Measurements from ENCODE around the gene ANO3. TPM values are rescaled to one million over a fixed set of nuclear protein-coding genes. Genes with fewer than 3 reads are reported as not detected.

Gene ANO3
- polyA plus RNA-seq, 3 donors, result not detected

DNA sequence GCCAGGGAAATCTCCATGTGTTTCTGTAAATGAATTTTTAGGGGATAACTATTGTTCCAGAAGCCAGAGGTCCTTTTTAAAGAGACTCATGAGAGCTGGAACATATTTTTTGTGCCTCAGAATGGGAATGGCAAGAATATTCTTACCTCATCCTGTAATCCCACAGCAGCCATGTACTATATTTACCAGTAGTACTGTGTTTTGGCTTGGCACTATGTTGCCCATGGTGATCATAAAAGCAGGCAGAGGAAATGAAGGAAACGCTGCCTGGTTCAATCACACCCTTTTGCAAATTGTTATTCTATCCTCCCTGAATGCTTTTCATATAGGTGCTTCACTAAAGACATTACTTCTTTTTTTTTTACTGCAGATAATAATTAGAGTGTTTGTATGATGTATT lies 81.0 kb downstream of the ANO3 start:
- Histone ChIP-seq H4K20me1 (ENCODE audit: insufficient read depth, low read length) (no peaks in the 10 kb centered on the region), H3K9me3 (replicated peaks in 1 of 2; ENCODE audit: control insufficient read depth in 1 of 2, insufficient read depth in 1 of 2, low read length in 2 of 2) (no peaks in the 10 kb centered on the region), H3K36me3 (replicated peaks in 1 of 2; ENCODE audit: control insufficient read depth in 1 of 2, insufficient read depth in 2 of 2, low read length in 2 of 2) (no peaks in the 10 kb centered on the region), H3K27ac (ENCODE audit: low read depth in 1 of 2, low read length in 2 of 2) (no peak overlapping the region), H3K4me3 (replicated peaks in 1 of 3; ENCODE audit: low read depth in 2 of 3, low read length in 3 of 3) (no peak overlapping the region), H3K79me2 (ENCODE audit: insufficient read depth, low read length) (no peaks in the 10 kb centered on the region), H3K9ac (ENCODE audit: insufficient read depth, low read length, poor library complexity, severe bottlenecking) (no peak overlapping the region), H3K4me2 (replicated peaks; ENCODE audit: extremely low read depth, low read length, poor library complexity, severe bottlenecking) (no peak overlapping the region), H3K4me1 (ENCODE audit: control insufficient read depth in 1 of 2, insufficient read depth in 2 of 2, low read length in 2 of 2) (no peaks in the 10 kb centered on the region), H2AFZ (ENCODE audit: insufficient read depth, low read depth, low read length, poor library complexity, severe bottlenecking) (no peak overlapping the region), H3K27me3 (ENCODE audit: control insufficient read depth in 2 of 2, insufficient read depth in 2 of 2, low read length in 2 of 2) (no peaks in the 10 kb centered on the region)
- no CpG with 5 or more reads among the region's 1 CpG for WGBS (ENCODE audit: insufficient coverage)
- Mint-ChIP-seq H3K4me3 (no peak overlapping the region), H3K27ac (no peak overlapping the region), H3K27me3 (ENCODE audit: low read depth in 3 of 3) (no peaks in the 10 kb centered on the region), H3K4me1 (no peaks in the 10 kb centered on the region), H3K36me3 (no peaks in the 10 kb centered on the region), H3K9me3 (peaks cover 0 to 2% (median 0%) of the 10 kb centered on the region in 7 donors)
- intact Hi-C loops (cut with micrococcal nuclease), result no loop called here
- TF ChIP-seq, protein P1, sequence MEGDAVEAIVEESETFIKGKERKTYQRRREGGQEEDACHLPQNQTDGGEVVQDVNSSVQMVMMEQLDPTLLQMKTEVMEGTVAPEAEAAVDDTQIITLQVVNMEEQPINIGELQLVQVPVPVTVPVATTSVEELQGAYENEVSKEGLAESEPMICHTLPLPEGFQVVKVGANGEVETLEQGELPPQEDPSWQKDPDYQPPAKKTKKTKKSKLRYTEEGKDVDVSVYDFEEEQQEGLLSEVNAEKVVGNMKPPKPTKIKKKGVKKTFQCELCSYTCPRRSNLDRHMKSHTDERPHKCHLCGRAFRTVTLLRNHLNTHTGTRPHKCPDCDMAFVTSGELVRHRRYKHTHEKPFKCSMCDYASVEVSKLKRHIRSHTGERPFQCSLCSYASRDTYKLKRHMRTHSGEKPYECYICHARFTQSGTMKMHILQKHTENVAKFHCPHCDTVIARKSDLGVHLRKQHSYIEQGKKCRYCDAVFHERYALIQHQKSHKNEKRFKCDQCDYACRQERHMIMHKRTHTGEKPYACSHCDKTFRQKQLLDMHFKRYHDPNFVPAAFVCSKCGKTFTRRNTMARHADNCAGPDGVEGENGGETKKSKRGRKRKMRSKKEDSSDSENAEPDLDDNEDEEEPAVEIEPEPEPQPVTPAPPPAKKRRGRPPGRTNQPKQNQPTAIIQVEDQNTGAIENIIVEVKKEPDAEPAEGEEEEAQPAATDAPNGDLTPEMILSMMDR (IDR thresholded peaks at IDR 0.05), result no peak
- no peak for DNase-seq

DNA sequence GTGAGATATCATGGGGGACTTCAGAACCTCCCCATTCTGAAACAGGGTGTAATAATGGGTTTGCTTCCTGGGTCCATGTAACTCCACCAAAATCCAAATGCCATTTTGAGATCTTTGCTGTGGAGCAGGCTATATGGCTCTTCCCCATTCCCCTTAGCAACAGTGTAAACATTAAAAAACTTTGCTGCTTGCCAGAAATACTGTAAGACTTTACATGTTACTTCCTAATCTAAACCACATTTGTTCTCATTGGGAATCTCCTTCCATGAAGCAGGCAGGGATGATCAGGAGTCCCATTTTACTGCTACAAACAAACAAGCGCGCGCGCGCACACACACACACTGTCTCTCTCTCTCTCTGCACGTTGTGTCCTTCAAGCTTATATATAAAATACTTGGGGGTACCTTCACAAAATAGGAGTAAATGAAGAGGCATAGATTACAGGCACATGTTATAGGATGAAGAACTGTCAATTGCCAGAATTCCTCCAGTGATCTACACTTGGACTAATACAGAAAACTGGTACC lies 86.5 kb downstream of the ANO3 start:
- no CpG with 5 or more reads among the region's 6 CpGs for WGBS (ENCODE audit: insufficient coverage)
- intact Hi-C loops (cut with micrococcal nuclease), result no loop called here
- Mint-ChIP-seq H3K4me3 (no peak overlapping the region), H3K36me3 (no peaks in the 10 kb centered on the region), H3K27ac (no peak overlapping the region), H3K4me1 (no peaks in the 10 kb centered on the region), H3K27me3 (ENCODE audit: low read depth in 3 of 3) (no peaks in the 10 kb centered on the region), H3K9me3 (peaks cover 0 to 5% (median 0%) of the 10 kb centered on the region in 7 donors)
- Histone ChIP-seq H3K27me3 (ENCODE audit: control insufficient read depth in 2 of 2, insufficient read depth in 2 of 2, low read length in 2 of 2) (no peaks in the 10 kb centered on the region), H3K9me3 (replicated peaks in 1 of 2; ENCODE audit: control insufficient read depth in 1 of 2, insufficient read depth in 1 of 2, low read length in 2 of 2) (no peaks in the 10 kb centered on the region), H4K20me1 (ENCODE audit: insufficient read depth, low read length) (no peaks in the 10 kb centered on the region), H3K79me2 (ENCODE audit: insufficient read depth, low read length) (no peaks in the 10 kb centered on the region), H2AFZ (ENCODE audit: insufficient read depth, low read depth, low read length, poor library complexity, severe bottlenecking) (no peak overlapping the region), H3K36me3 (replicated peaks in 1 of 2; ENCODE audit: control insufficient read depth in 1 of 2, insufficient read depth in 2 of 2, low read length in 2 of 2) (no peaks in the 10 kb centered on the region), H3K4me2 (replicated peaks; ENCODE audit: extremely low read depth, low read length, poor library complexity, severe bottlenecking) (no peak overlapping the region), H3K4me3 (replicated peaks in 1 of 3; ENCODE audit: low read depth in 2 of 3, low read length in 3 of 3) (no peak overlapping the region), H3K27ac (ENCODE audit: low read depth in 1 of 2, low read length in 2 of 2) (no peak overlapping the region), H3K9ac (ENCODE audit: insufficient read depth, low read length, poor library complexity, severe bottlenecking) (no peak overlapping the region), H3K4me1 (ENCODE audit: control insufficient read depth in 1 of 2, insufficient read depth in 2 of 2, low read length in 2 of 2) (no peaks in the 10 kb centered on the region)
- DNase-seq, result no peak
- TF ChIP-seq, protein P1 (IDR thresholded peaks at IDR 0.05), result no peak
